Measurements from ENCODE around the gene ZDHHC14.

The ZDHHC14 gene

GRCh38 chr6:157645201-157645795 lies 264.3 kb downstream of the ZDHHC14 start:
- no peaks in the 10 kb centered on the region for H3K9me3 ChIP-seq (ENCODE audit: severe bottlenecking)
- H3K4me1 ChIP-seq (ENCODE audit: insufficient read depth, poor library complexity, severe bottlenecking), result peaks cover 7% of the 10 kb centered on the region
- no peak for DNase-seq (ENCODE audit: low spot score)
- H3K27ac ChIP-seq (ENCODE audit: poor library complexity, severe bottlenecking), result no peak overlapping the region
- 0 out of 2 replicates have a peak, but pooled peaks cover 4% of the 10 kb centered on the region for H3K36me3 ChIP-seq (ENCODE audit: low read depth)
- no peaks in the 10 kb centered on the region for H3K27me3 ChIP-seq (ENCODE audit: insufficient read depth, poor library complexity, severe bottlenecking)
- H3K4me3 ChIP-seq (ENCODE audit: severe bottlenecking), result no peak overlapping the region
- ATAC-seq (ENCODE audit: low read depth), result no peak
- TF ChIP-seq, protein P1, sequence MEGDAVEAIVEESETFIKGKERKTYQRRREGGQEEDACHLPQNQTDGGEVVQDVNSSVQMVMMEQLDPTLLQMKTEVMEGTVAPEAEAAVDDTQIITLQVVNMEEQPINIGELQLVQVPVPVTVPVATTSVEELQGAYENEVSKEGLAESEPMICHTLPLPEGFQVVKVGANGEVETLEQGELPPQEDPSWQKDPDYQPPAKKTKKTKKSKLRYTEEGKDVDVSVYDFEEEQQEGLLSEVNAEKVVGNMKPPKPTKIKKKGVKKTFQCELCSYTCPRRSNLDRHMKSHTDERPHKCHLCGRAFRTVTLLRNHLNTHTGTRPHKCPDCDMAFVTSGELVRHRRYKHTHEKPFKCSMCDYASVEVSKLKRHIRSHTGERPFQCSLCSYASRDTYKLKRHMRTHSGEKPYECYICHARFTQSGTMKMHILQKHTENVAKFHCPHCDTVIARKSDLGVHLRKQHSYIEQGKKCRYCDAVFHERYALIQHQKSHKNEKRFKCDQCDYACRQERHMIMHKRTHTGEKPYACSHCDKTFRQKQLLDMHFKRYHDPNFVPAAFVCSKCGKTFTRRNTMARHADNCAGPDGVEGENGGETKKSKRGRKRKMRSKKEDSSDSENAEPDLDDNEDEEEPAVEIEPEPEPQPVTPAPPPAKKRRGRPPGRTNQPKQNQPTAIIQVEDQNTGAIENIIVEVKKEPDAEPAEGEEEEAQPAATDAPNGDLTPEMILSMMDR (IDR thresholded peaks at IDR 0.05; ENCODE audit: poor library complexity, severe bottlenecking), result no peak

GRCh38 chr6:157646012-157646411 lies 265.0 kb downstream of the ZDHHC14 start:
- no peak overlapping the region for H3K4me3 ChIP-seq (ENCODE audit: severe bottlenecking)
- no peak overlapping the region for H3K27ac ChIP-seq (ENCODE audit: poor library complexity, severe bottlenecking)
- H3K9me3 ChIP-seq (ENCODE audit: severe bottlenecking), result no peaks in the 10 kb centered on the region
- TF ChIP-seq, protein P1 (IDR thresholded peaks at IDR 0.05; ENCODE audit: poor library complexity, severe bottlenecking), result no peak
- H3K36me3 ChIP-seq (ENCODE audit: low read depth), result 0 out of 2 replicates have a peak, but pooled peaks cover 4% of the 10 kb centered on the region
- H3K4me1 ChIP-seq (ENCODE audit: insufficient read depth, poor library complexity, severe bottlenecking), result peaks cover 7% of the 10 kb centered on the region
- no peak for ATAC-seq (ENCODE audit: low read depth)
- no peak for DNase-seq (ENCODE audit: low spot score)
- no peaks in the 10 kb centered on the region for H3K27me3 ChIP-seq (ENCODE audit: insufficient read depth, poor library complexity, severe bottlenecking)

DNA sequence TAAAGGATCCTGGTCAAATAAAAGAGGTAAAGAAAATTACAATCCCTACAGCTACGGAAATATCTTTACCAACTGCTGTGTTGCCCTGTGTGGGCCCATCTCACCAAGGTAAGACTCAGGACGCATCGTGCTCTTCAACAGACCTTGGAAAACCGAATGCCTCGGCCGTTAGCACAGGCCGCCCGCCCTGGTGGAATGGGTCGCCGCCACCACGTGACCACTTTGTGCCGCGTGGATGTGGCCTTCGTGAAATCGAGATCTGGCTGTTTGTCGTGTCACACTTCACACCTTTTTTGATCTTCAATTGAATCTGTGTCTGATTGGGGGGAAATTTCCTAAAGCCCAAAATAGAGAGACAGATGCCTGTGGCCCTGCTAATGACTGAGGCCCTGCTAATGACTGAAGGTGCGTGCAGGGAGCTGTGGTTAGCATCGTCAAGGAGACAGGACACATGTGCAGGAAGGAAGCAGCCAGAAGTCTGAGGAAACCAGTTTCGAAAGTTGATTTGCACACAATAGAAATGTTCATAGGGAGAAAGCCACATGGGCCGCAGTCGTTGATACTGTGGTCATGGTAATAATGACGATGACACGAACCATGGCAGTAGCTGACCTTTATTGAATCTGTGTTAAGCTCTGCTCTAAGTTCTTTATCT lies 266.4 kb downstream of the ZDHHC14 start:
- H3K9me3 ChIP-seq (ENCODE audit: severe bottlenecking), result no peaks in the 10 kb centered on the region
- H3K27me3 ChIP-seq (ENCODE audit: insufficient read depth, poor library complexity, severe bottlenecking), result no peaks in the 10 kb centered on the region
- TF ChIP-seq, protein P1 (IDR thresholded peaks at IDR 0.05; ENCODE audit: poor library complexity, severe bottlenecking), result no peak
- ATAC-seq (ENCODE audit: low read depth) (no peak), DNase-seq (ENCODE audit: low spot score) (no peak)
- peaks cover 7% of the 10 kb centered on the region for H3K4me1 ChIP-seq (ENCODE audit: insufficient read depth, poor library complexity, severe bottlenecking)
- no peak overlapping the region for H3K27ac ChIP-seq (ENCODE audit: poor library complexity, severe bottlenecking)
- H3K36me3 ChIP-seq (ENCODE audit: low read depth), result 0 out of 2 replicates have a peak, but pooled peaks cover 4% of the 10 kb centered on the region
- H3K4me3 ChIP-seq (ENCODE audit: severe bottlenecking), result no peak overlapping the region

DNA sequence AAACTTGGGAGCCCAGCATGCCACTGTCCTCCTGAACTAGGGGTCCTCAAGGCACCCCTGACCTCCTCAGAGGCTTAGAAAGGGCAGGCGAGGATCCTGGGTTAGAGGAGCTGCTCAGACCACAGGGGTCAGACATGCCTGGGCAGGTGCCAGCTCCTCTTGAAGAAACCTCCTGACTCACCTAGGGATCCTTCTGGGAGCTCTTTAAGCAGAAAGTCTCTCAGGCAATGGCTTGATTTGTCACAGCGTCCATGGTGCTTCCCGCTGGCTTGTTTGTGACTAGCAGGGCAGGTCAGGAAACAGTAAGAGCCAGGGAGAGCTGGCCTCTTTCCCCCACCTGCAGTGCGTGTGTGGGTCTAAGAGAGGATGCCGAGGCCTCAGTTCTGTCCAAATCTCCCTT lies 267.6 kb downstream of the ZDHHC14 start:
- no peaks in the 10 kb centered on the region for H3K9me3 ChIP-seq (ENCODE audit: severe bottlenecking)
- ATAC-seq (ENCODE audit: low read depth) (peak; percentile 73), DNase-seq (ENCODE audit: low spot score) (no peak)
- no peaks in the 10 kb centered on the region for H3K27me3 ChIP-seq (ENCODE audit: insufficient read depth, poor library complexity, severe bottlenecking)
- 0 out of 2 replicates have a peak, but pooled peaks cover 4% of the 10 kb centered on the region for H3K36me3 ChIP-seq (ENCODE audit: low read depth)
- H3K27ac ChIP-seq (ENCODE audit: poor library complexity, severe bottlenecking), result no peak overlapping the region
- no peak overlapping the region for H3K4me3 ChIP-seq (ENCODE audit: severe bottlenecking)
- H3K4me1 ChIP-seq (ENCODE audit: insufficient read depth, poor library complexity, severe bottlenecking), result peaks cover 7% of the 10 kb centered on the region
- TF ChIP-seq, protein P1 (IDR thresholded peaks at IDR 0.05; ENCODE audit: poor library complexity, severe bottlenecking), result no peak
